Colonic mucosa (tissue), 4 donors: Measurements from ENCODE around the gene JAKMIP1. TPM values are rescaled to one million over a fixed set of nuclear protein-coding genes. Genes with fewer than 3 reads are reported as not detected.

Experiments used
- DNase-seq: peaks from one replicate; pipeline ENCODE4 v3.0.0-alpha.2; 2020
- H3K27ac ChIP-seq: fragments of 200-600 bp; one replicate; pipeline ENCODE4 v1.8.0; 2021
- H3K27me3 ChIP-seq: fragments of 200-600 bp; one replicate; pipeline ENCODE4 v1.8.0; 2021
- H3K36me3 ChIP-seq: fragments of 200-600 bp; one replicate; pipeline ENCODE4 v1.8.0; 2021
- H3K4me1 ChIP-seq: fragments of 200-600 bp; one replicate; pipeline ENCODE4 v1.8.0; 2021; ENCODE audit warnings: mild to moderate bottlenecking
- H3K4me3 ChIP-seq: fragments of 200-600 bp; one replicate; pipeline ENCODE4 v1.8.0; 2021
- H3K9ac ChIP-seq, 2 donors: one replicate each; pipeline ENCODE4 v1.7.0; 2013; ENCODE audit warnings: control low read depth in 2 of 2, low read depth in 2 of 2, low read length in 2 of 2
- H3K9me3 ChIP-seq: fragments of 200-600 bp; one replicate; pipeline ENCODE4 v1.8.0; 2021
- CTCF ChIP-seq: fragments of 200-600 bp; IDR thresholded peaks from one replicate; pipeline ENCODE4 v1.8.0; 2022; ENCODE audit warnings: antibody characterized with exemption, mild to moderate bottlenecking
- intact Hi-C: fragments of 100-400 bp; cut with DNase I; formaldehyde crosslinking; loops from one replicate; pipeline ENCODE4 v1.14.1; 2022
- total RNA-seq, 2 donors: library from RNA; stranded (reverse); fragmentation: NEBNext Ultra II Directional in 1 of 2; extraction: Animal tissue kit (Norgen Biotek cat#: 25700) in 1 of 2; gene quantifications; one replicate each; pipeline ENCODE4 v1.2.1, GENCODE V29; 2021
- donor health status: healthy.
- donor health status: DM: no; HTN: no; CAD: no.
- donor health status: DM: no; HTN: no; CAD: no.

The JAKMIP1 gene
- total RNA-seq, 2 donors from 2014 or later = 0.19 to 0.42 TPM

DNA sequence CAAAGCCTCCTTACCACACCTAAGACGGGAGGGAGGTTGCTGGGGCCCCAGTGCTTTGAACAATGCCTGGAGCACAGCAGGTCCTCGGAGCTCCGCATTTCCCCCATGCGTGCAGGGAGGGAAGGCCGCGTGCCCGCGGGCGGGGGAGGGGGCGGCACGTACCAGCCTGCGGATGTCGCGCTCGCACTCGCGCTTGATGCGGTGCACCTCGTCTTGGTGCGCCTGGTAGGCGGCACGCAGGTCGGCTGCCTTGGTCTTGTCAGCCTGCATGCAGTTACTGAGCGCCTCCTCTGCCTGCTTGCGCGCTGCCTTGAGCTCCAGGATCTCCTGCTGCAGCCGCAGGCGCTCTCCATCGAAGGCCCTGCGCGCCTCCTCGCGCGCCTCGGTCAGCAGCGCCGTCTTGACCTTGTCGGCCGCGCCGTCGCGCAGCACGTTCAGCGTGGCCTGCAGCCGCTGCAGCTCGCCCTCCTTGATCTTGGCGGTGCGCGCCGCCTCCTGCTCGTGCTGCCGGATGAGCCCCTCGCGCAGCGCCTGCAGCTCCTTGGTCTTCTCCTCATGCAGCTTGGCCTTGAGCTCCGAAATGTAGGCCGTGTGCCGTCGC, 94.9 kb downstream of the JAKMIP1 start:
- TF ChIP-seq CTCF = no peak
- no peaks in the 10 kb centered on the region for H3K4me1 ChIP-seq
- no peak for DNase-seq
- H3K36me3 ChIP-seq = no peaks in the 10 kb centered on the region
- H3K9ac ChIP-seq = no peak overlapping the region
- no peaks in the 10 kb centered on the region for H3K9me3 ChIP-seq
- H3K27me3 ChIP-seq = no peaks in the 10 kb centered on the region
- no peak overlapping the region for H3K27ac ChIP-seq
- intact Hi-C loops = no loop called here
- H3K4me3 ChIP-seq = no peak overlapping the region

- H3K27me3 ChIP-seq = no peaks in the 10 kb centered on the region
- H3K27ac ChIP-seq = no peak overlapping the region
- TF ChIP-seq CTCF = no peak
- no peak overlapping the region for H3K4me3 ChIP-seq
- no peaks in the 10 kb centered on the region for H3K4me1 ChIP-seq
- no peak for DNase-seq
- intact Hi-C loops = no loop called here
- no peak overlapping the region for H3K9ac ChIP-seq
- H3K36me3 ChIP-seq = no peaks in the 10 kb centered on the region
- H3K9me3 ChIP-seq = no peaks in the 10 kb centered on the region
These were observed 95.7 kb downstream of the JAKMIP1 start for GRCh38 chr4:6104541-6105130.

DNA sequence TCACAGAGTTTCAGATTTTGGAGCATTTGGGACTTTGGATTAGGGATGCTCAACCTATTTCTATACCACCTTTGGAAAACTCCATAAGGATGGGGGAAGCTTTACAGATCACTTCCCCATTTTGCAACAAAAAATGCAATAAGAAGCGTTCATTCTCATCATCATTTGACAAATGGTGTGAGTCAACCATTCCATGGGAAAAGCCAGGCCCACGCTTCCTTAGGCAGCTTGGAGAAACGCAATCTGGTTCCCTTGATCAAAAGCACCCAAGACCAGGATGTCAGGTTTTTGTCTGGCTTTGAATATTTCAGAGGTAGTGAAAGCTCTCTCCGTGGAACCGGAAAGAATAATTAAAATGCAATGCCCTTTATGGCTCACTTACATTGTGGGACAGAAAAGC, 102.8 kb downstream of the JAKMIP1 start:
- intact Hi-C loops = no loop called here
- H3K27ac ChIP-seq = no peak overlapping the region
- DNase-seq = no peak

GRCh38 chr4:6095897-6096296, 104.5 kb downstream of the JAKMIP1 start:
- DNase-seq = no peak
- Histone ChIP-seq H3K36me3 (no peaks in the 10 kb centered on the region), H3K27ac (no peak overlapping the region), H3K9ac (no peak overlapping the region), H3K27me3 (no peaks in the 10 kb centered on the region), H3K4me1 (no peaks in the 10 kb centered on the region), H3K4me3 (no peak overlapping the region), H3K9me3 (no peaks in the 10 kb centered on the region)
- intact Hi-C loops = no loop called here
- TF ChIP-seq CTCF = no peak

More for the DNA sequence above, 102.8 kb downstream of the JAKMIP1 start:
- Histone ChIP-seq H3K4me1 (no peaks in the 10 kb centered on the region), H3K9ac (no peak overlapping the region), H3K4me3 (no peak overlapping the region), H3K36me3 (no peaks in the 10 kb centered on the region), H3K27me3 (no peaks in the 10 kb centered on the region), H3K9me3 (no peaks in the 10 kb centered on the region)
- no peak for TF ChIP-seq CTCF

DNA sequence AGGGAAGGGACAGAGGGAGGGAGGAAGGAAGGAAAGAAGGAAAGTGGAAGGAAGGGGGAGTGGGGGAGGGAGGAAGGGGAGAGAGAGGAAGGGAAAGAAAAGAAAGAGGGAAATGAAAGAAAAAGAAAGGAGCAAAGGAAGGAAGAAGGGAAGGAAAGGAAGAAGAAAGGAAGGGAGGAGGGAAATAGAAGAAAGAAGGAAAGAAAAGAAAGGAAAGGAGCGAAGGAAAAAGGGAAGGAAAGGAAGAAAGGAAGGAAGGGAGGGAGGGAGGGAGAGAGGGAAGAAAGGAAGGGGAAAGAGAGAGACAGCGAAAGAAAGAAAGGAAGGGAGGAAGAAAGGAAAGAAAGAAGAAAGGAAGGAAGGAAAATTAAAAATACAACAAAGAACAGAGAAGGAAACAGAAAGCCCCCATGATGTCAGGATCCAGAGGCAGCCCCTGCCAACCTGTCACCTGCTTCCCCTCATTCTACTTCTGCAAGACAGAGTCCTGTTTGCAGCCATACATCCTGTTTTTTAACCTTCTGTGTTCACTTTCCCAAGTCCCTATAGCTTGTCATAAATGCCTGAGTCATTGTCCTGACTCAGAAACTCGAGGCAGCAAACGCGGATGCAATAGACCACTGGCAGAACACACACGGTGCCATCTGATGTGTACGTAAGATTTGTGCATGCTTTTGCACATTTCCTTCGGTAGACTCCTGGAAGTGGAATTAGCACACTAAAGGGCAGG, 105.2 kb downstream of the JAKMIP1 start:
- H3K36me3 ChIP-seq = no peaks in the 10 kb centered on the region
- no peak for DNase-seq
- no peaks in the 10 kb centered on the region for H3K4me1 ChIP-seq
- intact Hi-C loops = no loop called here
- H3K4me3 ChIP-seq = no peak overlapping the region
- H3K27ac ChIP-seq = no peak overlapping the region
- no peaks in the 10 kb centered on the region for H3K27me3 ChIP-seq
- no peaks in the 10 kb centered on the region for H3K9me3 ChIP-seq
- TF ChIP-seq CTCF = no peak
- H3K9ac ChIP-seq = no peak overlapping the region
